OCI-LY1 (cell line): ENCODE measurements around the gene USP15.

Source experiments
- EZH2 ChIP-seq: fragments of 200-600 bp; sonication (generic), shearing (Covaris generic); IDR thresholded peaks from 2 replicates; pipeline ENCODE4 v1.8.0; 2017; ENCODE audit warnings: borderline replicate concordance, mixed run types, mild to moderate bottlenecking, antibody characterized with exemption, low read length, moderate library complexity, mixed read lengths
- TF ChIP-seq, protein P1 (sequence below): fragments of 200-600 bp; sonication (generic), shearing (Covaris generic); IDR thresholded peaks from 2 replicates; pipeline ENCODE4 v1.5.1; 2017; ENCODE audit warnings: mild to moderate bottlenecking, antibody characterized with exemption, low read length, moderate library complexity, mixed read lengths

DNA sequence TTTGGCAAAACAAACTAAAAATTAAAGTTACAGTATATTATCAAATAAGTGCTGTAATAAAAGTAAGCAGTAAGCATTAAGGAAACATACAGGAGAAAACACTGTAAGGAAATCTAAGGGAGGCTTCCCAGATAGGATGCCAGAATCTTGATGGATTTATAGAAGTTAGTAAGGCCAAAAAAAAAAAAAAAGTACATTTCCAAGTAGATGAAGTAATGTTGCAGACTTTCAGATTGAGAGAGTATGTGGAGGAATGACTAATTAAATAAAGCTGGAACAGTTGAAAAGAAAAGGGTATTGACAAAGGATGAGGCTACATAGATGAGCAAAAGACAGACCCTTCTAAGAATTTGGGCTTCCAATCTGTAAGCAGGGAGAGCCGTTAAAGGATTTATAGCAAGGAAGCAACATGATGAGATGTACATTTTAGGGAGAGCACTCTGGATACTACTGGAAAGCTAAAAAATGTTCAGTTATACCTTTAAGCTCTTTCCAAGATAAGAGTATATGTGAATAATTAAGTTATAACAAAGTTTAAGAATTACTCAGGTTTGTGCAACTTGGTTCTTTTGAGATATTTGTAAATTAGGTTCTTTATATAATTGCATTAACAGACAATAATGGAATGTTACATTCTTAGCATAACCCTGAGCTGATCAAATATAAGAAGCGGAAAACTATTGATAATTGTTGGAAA is 119.0 kb downstream of the USP15 start:
- TF ChIP-seq, protein P1, sequence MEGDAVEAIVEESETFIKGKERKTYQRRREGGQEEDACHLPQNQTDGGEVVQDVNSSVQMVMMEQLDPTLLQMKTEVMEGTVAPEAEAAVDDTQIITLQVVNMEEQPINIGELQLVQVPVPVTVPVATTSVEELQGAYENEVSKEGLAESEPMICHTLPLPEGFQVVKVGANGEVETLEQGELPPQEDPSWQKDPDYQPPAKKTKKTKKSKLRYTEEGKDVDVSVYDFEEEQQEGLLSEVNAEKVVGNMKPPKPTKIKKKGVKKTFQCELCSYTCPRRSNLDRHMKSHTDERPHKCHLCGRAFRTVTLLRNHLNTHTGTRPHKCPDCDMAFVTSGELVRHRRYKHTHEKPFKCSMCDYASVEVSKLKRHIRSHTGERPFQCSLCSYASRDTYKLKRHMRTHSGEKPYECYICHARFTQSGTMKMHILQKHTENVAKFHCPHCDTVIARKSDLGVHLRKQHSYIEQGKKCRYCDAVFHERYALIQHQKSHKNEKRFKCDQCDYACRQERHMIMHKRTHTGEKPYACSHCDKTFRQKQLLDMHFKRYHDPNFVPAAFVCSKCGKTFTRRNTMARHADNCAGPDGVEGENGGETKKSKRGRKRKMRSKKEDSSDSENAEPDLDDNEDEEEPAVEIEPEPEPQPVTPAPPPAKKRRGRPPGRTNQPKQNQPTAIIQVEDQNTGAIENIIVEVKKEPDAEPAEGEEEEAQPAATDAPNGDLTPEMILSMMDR = no peak
- no peak for TF ChIP-seq EZH2
